B cell (primary cell): ENCODE results near the gene TMEM161B. TPM values are rescaled to one million over a fixed set of nuclear protein-coding genes. Genes with fewer than 3 reads are reported as not detected.

Source experiments
- ATAC-seq: fragments of 200-7000 bp; cut with Tn5 transposase; one replicate; pipeline ENCODE4 v1.10.0; 2021; ENCODE audit warnings: low read depth, mild to moderate bottlenecking, moderate number of reproducible peaks, moderate library complexity
- CTCF ChIA-PET: fragments of 350-600 bp; sonication (Branson Sonifier 250); formaldehyde crosslinking; loops from one replicate; lab custom pipeline; 2021; ENCODE audit warnings: antibody characterized with exemption, inconsistent platforms; lab: Charles Lee
- POLR2A ChIA-PET: fragments of 350-600 bp; sonication (Branson Sonifier 250); formaldehyde crosslinking; loops from one replicate; lab custom pipeline; 2021; ENCODE audit warnings: antibody characterized with exemption; lab: Charles Lee
- DNase-seq: peaks from one replicate; pipeline ENCODE4 v3.0.0; 2013
- H2AFZ ChIP-seq: 2 replicates; pipeline ENCODE4 v1.6.1; 2012; ENCODE audit warnings: mild to moderate bottlenecking, low read depth, low read length; ENCODE audit not compliant: insufficient read depth, poor library complexity, severe bottlenecking
- H3K27ac ChIP-seq, 2 donors: 1 replicate in 1 of 2; 2 replicates in 1 of 2; pipeline ENCODE4 v1.5.1; 2012 to 2013; ENCODE audit warnings: low read length in 2 of 2, mild to moderate bottlenecking in 2 of 2, moderate library complexity in 1 of 2
- H3K27me3 ChIP-seq, 4 experiments: fragments of 200-600 bp in 1 of 4; sonication (generic) in 1 of 4; replicated peaks in 1 of 4; 1 replicate in 2 of 4; 2 replicates in 2 of 4; pipeline versions ENCODE4 v1.6.1 to v1.7.0; 2013 to 2016; ENCODE audit warnings: low read length in 3 of 4, mild to moderate bottlenecking in 2 of 4, mixed read lengths in 1 of 4, moderate library complexity in 1 of 4; ENCODE audit not compliant: insufficient read depth in 4 of 4, control insufficient read depth in 3 of 4; ENCODE audit errors: control extremely low read depth in 1 of 4
- H3K36me3 ChIP-seq, 2 experiments: replicated peaks in 1 of 2; 1 replicate in 1 of 2; 2 replicates in 1 of 2; pipeline versions ENCODE4 v1.6.1 to v1.7.1; 2013; ENCODE audit warnings: low read length in 1 of 2; ENCODE audit not compliant: insufficient read depth in 2 of 2, control insufficient read depth in 1 of 2; ENCODE audit errors: control extremely low read depth in 1 of 2, extremely low read depth in 1 of 2
- H3K4me1 ChIP-seq, 2 donors: fragments of 200-600 bp in 1 of 2; sonication (generic) in 1 of 2; 1 replicate in 1 of 2; 2 replicates in 1 of 2; pipeline versions ENCODE4 v1.5.1 to v1.6.1; 2013 to 2017; ENCODE audit warnings: low read length in 2 of 2; ENCODE audit not compliant: control insufficient read depth in 2 of 2, insufficient read depth in 2 of 2
- H3K4me2 ChIP-seq: replicated peaks from 2 replicates; pipeline ENCODE3; 2012; ENCODE audit warnings: mild to moderate bottlenecking, low read depth, low read length; ENCODE audit not compliant: poor library complexity, severe bottlenecking
- H3K4me3 ChIP-seq, 5 experiments: fragments of 200-600 bp in 1 of 5; sonication (generic) in 1 of 5; 1 replicate in 3 of 5; 2 replicates in 2 of 5; pipeline versions ENCODE4 v1.5.1 to v1.7.0; 2011 to 2016; ENCODE audit warnings: low read length in 4 of 5, mild to moderate bottlenecking in 4 of 5, low read depth in 2 of 5, control low read depth in 1 of 5, moderate library complexity in 1 of 5; ENCODE audit not compliant: insufficient read depth in 1 of 5; ENCODE audit errors: control extremely low read depth in 1 of 5, extremely low read depth in 1 of 5
- H3K79me2 ChIP-seq: fragments of 200-600 bp; sonication (generic); one replicate; pipeline ENCODE4 v1.6.0; 2016; ENCODE audit warnings: low read length; ENCODE audit not compliant: control insufficient read depth, insufficient read depth
- H3K9ac ChIP-seq: fragments of 200-600 bp; sonication (generic); 2 replicates; pipeline ENCODE4 v1.6.1; 2017; ENCODE audit warnings: mild to moderate bottlenecking, low read length, moderate library complexity
- H3K9me3 ChIP-seq, 3 donors: one replicate each; pipeline versions ENCODE4 v1.6.1 to v1.7.1; 2013; ENCODE audit warnings: low read length in 2 of 3; ENCODE audit not compliant: control insufficient read depth in 2 of 3, insufficient read depth in 1 of 3; ENCODE audit errors: control extremely low read depth in 1 of 3
- H4K20me1 ChIP-seq: 2 replicates; pipeline ENCODE4 v1.6.0; 2012; ENCODE audit warnings: mild to moderate bottlenecking, low read length; ENCODE audit not compliant: insufficient read depth, control insufficient read depth, poor library complexity, severe bottlenecking
- H3K27ac Mint-ChIP-seq: one replicate; pipeline ENCODE4 v1.8.0; 2021; ENCODE audit warnings: mixed read lengths
- H3K27me3 Mint-ChIP-seq: one replicate; pipeline ENCODE4 v1.8.0; 2021; ENCODE audit warnings: mixed read lengths
- H3K4me1 Mint-ChIP-seq: one replicate; pipeline ENCODE4 v1.8.0; 2021; ENCODE audit warnings: mixed read lengths
- H3K4me3 Mint-ChIP-seq: one replicate; pipeline ENCODE4 v1.8.0; 2021; ENCODE audit warnings: mixed read lengths
- H3K9me3 Mint-ChIP-seq: one replicate; pipeline ENCODE4 v1.8.0; 2022; ENCODE audit warnings: mixed read lengths; ENCODE audit not compliant: insufficient read depth
- EZH2 ChIP-seq: IDR thresholded peaks from 2 replicates; pipeline ENCODE4 v1.6.1; 2012; ENCODE audit warnings: borderline replicate concordance, low read depth, mild to moderate bottlenecking, moderate library complexity, low read length; ENCODE audit not compliant: insufficient read depth, poor library complexity, severe bottlenecking
- WGBS: methylation state at CpG from one replicate; pipeline ENCODE4 v1.1.5; 2013; ENCODE audit warnings: missing lambda C conversion rate; ENCODE audit not compliant: insufficient coverage; 5-methylcytosine and 5-hydroxymethylcytosine counted together
- intact Hi-C: fragments of 100-400 bp; cut with micrococcal nuclease; formaldehyde crosslinking; loops from one replicate; pipeline ENCODE4 v1.10.0; 2022
- polyA plus RNA-seq: library from polyadenylated mRNA; depleted of rRNA; stranded (reverse); fragments of >200 nt; gene quantifications from 2 replicates; pipeline ENCODE4 v1.2.3, GENCODE V29; 2012
- total RNA-seq, 2 donors: library from RNA; stranded (reverse); fragments of 120-200 nt in 1 of 2; gene quantifications; 1 replicate in 1 of 2; 2 replicates in 1 of 2; pipeline versions ENCODE4 v1.2.3 to v1.2.4, GENCODE V29; 2013 to 2022
- TF ChIP-seq, protein P1 (sequence below): fragments of 200-600 bp; IDR thresholded peaks from one replicate; pipeline ENCODE4 v1.8.0; 2022; ENCODE audit warnings: antibody characterized with exemption, mild to moderate bottlenecking

Gene TMEM161B
- total and polyA plus RNA-seq, 2 donors (not counting 1 experiment from before 2014, with no cell fraction given), result 12.7 to 32.2 TPM

DNA sequence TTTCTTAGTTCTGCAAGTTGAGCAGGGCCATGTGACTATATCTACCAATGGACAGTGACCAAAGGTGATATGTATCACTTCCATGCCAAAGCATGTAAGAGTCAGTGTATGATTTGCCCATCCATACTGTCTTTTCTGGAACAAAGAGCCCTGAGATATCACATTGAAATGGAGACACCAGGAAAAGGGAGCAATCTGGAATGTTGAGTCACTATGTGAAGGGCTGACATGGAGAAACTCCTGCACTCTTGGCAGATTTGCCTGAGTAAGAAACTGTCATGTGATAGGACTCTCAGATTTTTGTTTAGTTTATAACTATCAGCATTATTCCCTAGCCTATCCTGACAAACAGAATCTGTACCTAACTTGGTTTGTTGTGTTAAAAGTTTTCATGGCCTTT is 29.8 kb upstream of the TMEM161B start:
- ChIA-PET CTCF (no interaction called here), POLR2A (no interaction called here)
- TF ChIP-seq EZH2, result no peak
- TF ChIP-seq, protein P1, sequence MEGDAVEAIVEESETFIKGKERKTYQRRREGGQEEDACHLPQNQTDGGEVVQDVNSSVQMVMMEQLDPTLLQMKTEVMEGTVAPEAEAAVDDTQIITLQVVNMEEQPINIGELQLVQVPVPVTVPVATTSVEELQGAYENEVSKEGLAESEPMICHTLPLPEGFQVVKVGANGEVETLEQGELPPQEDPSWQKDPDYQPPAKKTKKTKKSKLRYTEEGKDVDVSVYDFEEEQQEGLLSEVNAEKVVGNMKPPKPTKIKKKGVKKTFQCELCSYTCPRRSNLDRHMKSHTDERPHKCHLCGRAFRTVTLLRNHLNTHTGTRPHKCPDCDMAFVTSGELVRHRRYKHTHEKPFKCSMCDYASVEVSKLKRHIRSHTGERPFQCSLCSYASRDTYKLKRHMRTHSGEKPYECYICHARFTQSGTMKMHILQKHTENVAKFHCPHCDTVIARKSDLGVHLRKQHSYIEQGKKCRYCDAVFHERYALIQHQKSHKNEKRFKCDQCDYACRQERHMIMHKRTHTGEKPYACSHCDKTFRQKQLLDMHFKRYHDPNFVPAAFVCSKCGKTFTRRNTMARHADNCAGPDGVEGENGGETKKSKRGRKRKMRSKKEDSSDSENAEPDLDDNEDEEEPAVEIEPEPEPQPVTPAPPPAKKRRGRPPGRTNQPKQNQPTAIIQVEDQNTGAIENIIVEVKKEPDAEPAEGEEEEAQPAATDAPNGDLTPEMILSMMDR, result no peak
- Histone ChIP-seq H3K79me2 (no peaks in the 10 kb centered on the region), H3K4me2 (no peak overlapping the region), H3K4me1 (no peaks in the 10 kb centered on the region), H3K27ac (no peak overlapping the region), H4K20me1 (no peaks in the 10 kb centered on the region), H3K9me3 (peaks cover 0 to 4% (median 0%) of the 10 kb centered on the region in 3 donors), H3K9ac (no peak overlapping the region), H3K27me3 (no peaks in the 10 kb centered on the region), H3K36me3 (no peaks in the 10 kb centered on the region), H3K4me3 (no peak overlapping the region), H2AFZ (no peak overlapping the region)
- no peaks in the 10 kb centered on the region for H3K4me1 Mint-ChIP-seq
- intact Hi-C loops, result no loop called here
- no peak overlapping the region for H3K4me3 Mint-ChIP-seq
- H3K27ac Mint-ChIP-seq, result no peak overlapping the region
- H3K27me3 Mint-ChIP-seq, result peaks cover 3% of the 10 kb centered on the region
- DNase-seq, result no peak
- peaks cover 7% of the 10 kb centered on the region for H3K9me3 Mint-ChIP-seq
- ATAC-seq, result no peak

DNA sequence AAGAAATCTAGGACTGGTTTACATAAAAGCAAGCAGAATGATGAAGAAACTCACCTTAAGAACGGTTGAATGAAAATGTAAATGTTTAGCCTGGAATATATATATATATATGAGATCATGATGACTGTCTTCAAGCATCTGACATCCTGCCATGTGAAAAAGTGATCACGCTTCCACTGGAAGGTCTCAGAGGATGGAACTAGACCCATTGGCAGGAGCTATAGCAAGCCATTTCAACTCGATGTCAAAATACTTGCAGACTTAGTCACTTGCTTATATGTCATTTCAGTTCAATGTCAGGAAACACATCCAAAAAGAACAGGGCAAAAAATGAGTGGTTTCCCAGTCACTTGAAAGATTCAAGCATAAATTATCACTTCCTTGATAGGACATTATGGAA is 22.2 kb upstream of the TMEM161B start:
- Mint-ChIP-seq H3K27ac (no peak overlapping the region), H3K9me3 (no peaks in the 10 kb centered on the region), H3K27me3 (no peaks in the 10 kb centered on the region), H3K4me3 (no peak overlapping the region), H3K4me1 (peaks cover 4% of the 10 kb centered on the region)
- no peak overlapping the region for H3K9ac ChIP-seq
- no peaks in the 10 kb centered on the region for H3K79me2 ChIP-seq
- WGBS, result 100% methylated on average over 2 of the region's 3 CpGs
- no peak overlapping the region for H2AFZ ChIP-seq
- H3K4me1 ChIP-seq, result no peaks in the 10 kb centered on the region
- ChIA-PET POLR2A (no interaction called here), CTCF (no interaction called here)
- no peak for ATAC-seq
- peaks cover 0 to 4% (median 0%) of the 10 kb centered on the region in 3 donors for H3K9me3 ChIP-seq
- H3K4me3 ChIP-seq, result no peak overlapping the region
- DNase-seq, result no peak
- no peaks in the 10 kb centered on the region for H3K27me3 ChIP-seq
- H3K27ac ChIP-seq, result no peak overlapping the region
- intact Hi-C loops, result no loop called here
- H4K20me1 ChIP-seq, result no peaks in the 10 kb centered on the region
- TF ChIP-seq, protein P1, result no peak
- no peak for TF ChIP-seq EZH2
- H3K4me2 ChIP-seq, result no peak overlapping the region
- H3K36me3 ChIP-seq, result peaks cover 0 to 3% of the 10 kb centered on the region in 2 experiments
